ENCODE results near the gene FGFBP2. TPM values are rescaled to one million over a fixed set of nuclear protein-coding genes. Genes with fewer than 3 reads are reported as not detected.
A peak's percentile ranks its signal among the peaks of the same experiment; 100 is the strongest.

Gene FGFBP2
- total and polyA plus RNA-seq, 10 of the 15 experiments (the other 5 are each of a cell fraction or from before 2014, with no cell fraction given) = 0.23 TPM; not detected in 9

DNA sequence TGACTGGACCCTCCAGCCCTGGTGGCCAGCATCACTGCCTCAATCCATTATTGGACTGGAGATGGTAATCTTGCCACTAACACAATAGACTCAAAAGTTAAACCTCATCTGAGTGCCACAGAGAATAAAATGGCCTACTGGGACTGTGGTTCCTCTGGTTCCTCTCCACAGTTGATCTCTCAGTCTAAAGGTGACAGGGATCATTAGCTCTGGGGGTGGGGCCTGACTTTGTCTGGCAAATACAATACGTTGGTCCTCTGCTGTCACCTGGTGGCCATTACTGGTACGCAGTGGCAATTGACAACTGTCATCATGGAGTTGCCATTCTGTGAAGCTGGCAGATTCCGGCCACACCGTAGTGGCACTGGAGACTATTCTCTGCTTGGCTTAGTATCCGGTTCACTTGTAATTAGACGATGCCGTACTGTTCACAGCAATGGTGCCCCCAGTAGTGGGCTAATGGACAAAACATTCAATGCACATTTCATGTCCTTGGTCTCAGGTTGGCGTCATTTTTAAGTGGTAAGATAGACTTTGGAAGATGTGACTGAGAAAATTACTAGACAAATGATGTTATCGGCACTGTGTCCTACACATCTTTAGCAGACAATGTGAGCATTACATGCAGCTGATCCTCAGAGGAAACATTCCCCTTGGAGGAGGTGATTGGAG, 6.7 kb downstream of the FGFBP2 start (continued):
- TF ChIP-seq BHLHE40 (IDR thresholded peaks at IDR 0.05; ENCODE audit: borderline replicate concordance in 1 of 2, low read depth in 2 of 2, low read length in 1 of 2) = no peak
- no peak for TF ChIP-seq FOS (IDR thresholded peaks at IDR 0.05; ENCODE audit: borderline replicate concordance, extremely low read depth, insufficient read length)
- TF ChIP-seq NR2F1 (conservative IDR thresholded peaks at IDR 0.05) = peak; percentile 90
- TF ChIP-seq ESRRA (IDR thresholded peaks at IDR 0.05; ENCODE audit: low read length) = no peak
- TF ChIP-seq, protein P1, sequence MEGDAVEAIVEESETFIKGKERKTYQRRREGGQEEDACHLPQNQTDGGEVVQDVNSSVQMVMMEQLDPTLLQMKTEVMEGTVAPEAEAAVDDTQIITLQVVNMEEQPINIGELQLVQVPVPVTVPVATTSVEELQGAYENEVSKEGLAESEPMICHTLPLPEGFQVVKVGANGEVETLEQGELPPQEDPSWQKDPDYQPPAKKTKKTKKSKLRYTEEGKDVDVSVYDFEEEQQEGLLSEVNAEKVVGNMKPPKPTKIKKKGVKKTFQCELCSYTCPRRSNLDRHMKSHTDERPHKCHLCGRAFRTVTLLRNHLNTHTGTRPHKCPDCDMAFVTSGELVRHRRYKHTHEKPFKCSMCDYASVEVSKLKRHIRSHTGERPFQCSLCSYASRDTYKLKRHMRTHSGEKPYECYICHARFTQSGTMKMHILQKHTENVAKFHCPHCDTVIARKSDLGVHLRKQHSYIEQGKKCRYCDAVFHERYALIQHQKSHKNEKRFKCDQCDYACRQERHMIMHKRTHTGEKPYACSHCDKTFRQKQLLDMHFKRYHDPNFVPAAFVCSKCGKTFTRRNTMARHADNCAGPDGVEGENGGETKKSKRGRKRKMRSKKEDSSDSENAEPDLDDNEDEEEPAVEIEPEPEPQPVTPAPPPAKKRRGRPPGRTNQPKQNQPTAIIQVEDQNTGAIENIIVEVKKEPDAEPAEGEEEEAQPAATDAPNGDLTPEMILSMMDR (IDR thresholded peaks at IDR 0.05 in 2 of 3, conservative IDR thresholded peaks at IDR 0.05 in 1 of 3; ENCODE audit: control insufficient read depth in 2 of 3, extremely low read depth in 1 of 3, insufficient read depth in 1 of 3, low read depth in 3 of 3, low read length in 3 of 3) = peak; percentile 86 to 98 (median 92)
- TF ChIP-seq, protein P2, sequence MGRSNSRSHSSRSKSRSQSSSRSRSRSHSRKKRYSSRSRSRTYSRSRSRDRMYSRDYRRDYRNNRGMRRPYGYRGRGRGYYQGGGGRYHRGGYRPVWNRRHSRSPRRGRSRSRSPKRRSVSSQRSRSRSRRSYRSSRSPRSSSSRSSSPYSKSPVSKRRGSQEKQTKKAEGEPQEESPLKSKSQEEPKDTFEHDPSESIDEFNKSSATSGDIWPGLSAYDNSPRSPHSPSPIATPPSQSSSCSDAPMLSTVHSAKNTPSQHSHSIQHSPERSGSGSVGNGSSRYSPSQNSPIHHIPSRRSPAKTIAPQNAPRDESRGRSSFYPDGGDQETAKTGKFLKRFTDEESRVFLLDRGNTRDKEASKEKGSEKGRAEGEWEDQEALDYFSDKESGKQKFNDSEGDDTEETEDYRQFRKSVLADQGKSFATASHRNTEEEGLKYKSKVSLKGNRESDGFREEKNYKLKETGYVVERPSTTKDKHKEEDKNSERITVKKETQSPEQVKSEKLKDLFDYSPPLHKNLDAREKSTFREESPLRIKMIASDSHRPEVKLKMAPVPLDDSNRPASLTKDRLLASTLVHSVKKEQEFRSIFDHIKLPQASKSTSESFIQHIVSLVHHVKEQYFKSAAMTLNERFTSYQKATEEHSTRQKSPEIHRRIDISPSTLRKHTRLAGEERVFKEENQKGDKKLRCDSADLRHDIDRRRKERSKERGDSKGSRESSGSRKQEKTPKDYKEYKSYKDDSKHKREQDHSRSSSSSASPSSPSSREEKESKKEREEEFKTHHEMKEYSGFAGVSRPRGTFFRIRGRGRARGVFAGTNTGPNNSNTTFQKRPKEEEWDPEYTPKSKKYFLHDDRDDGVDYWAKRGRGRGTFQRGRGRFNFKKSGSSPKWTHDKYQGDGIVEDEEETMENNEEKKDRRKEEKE (IDR thresholded peaks at IDR 0.05) = no peak
- TF ChIP-seq MYB (IDR thresholded peaks at IDR 0.05; ENCODE audit: borderline replicate concordance, low read depth, low read length) = no peak
- TF ChIP-seq CBX3 (IDR thresholded peaks at IDR 0.05; ENCODE audit: borderline replicate concordance, low read depth) = no peak
- no peak for TF ChIP-seq PAX8 (IDR thresholded peaks at IDR 0.05)
- TF ChIP-seq BCL11A (IDR thresholded peaks at IDR 0.05; ENCODE audit: low read depth, low read length) = 0 out of 2 replicates have a peak, but pooled peaks have one; percentile 23
- TF ChIP-seq, protein P3, sequence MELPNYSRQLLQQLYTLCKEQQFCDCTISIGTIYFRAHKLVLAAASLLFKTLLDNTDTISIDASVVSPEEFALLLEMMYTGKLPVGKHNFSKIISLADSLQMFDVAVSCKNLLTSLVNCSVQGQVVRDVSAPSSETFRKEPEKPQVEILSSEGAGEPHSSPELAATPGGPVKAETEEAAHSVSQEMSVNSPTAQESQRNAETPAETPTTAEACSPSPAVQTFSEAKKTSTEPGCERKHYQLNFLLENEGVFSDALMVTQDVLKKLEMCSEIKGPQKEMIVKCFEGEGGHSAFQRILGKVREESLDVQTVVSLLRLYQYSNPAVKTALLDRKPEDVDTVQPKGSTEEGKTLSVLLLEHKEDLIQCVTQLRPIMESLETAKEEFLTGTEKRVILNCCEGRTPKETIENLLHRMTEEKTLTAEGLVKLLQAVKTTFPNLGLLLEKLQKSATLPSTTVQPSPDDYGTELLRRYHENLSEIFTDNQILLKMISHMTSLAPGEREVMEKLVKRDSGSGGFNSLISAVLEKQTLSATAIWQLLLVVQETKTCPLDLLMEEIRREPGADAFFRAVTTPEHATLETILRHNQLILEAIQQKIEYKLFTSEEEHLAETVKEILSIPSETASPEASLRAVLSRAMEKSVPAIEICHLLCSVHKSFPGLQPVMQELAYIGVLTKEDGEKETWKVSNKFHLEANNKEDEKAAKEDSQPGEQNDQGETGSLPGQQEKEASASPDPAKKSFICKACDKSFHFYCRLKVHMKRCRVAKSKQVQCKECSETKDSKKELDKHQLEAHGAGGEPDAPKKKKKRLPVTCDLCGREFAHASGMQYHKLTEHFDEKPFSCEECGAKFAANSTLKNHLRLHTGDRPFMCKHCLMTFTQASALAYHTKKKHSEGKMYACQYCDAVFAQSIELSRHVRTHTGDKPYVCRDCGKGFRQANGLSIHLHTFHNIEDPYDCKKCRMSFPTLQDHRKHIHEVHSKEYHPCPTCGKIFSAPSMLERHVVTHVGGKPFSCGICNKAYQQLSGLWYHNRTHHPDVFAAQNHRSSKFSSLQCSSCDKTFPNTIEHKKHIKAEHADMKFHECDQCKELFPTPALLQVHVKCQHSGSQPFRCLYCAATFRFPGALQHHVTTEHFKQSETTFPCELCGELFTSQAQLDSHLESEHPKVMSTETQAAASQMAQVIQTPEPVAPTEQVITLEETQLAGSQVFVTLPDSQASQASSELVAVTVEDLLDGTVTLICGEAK (IDR thresholded peaks at IDR 0.05; ENCODE audit: borderline replicate concordance) = no peak
- TF ChIP-seq, protein P4, sequence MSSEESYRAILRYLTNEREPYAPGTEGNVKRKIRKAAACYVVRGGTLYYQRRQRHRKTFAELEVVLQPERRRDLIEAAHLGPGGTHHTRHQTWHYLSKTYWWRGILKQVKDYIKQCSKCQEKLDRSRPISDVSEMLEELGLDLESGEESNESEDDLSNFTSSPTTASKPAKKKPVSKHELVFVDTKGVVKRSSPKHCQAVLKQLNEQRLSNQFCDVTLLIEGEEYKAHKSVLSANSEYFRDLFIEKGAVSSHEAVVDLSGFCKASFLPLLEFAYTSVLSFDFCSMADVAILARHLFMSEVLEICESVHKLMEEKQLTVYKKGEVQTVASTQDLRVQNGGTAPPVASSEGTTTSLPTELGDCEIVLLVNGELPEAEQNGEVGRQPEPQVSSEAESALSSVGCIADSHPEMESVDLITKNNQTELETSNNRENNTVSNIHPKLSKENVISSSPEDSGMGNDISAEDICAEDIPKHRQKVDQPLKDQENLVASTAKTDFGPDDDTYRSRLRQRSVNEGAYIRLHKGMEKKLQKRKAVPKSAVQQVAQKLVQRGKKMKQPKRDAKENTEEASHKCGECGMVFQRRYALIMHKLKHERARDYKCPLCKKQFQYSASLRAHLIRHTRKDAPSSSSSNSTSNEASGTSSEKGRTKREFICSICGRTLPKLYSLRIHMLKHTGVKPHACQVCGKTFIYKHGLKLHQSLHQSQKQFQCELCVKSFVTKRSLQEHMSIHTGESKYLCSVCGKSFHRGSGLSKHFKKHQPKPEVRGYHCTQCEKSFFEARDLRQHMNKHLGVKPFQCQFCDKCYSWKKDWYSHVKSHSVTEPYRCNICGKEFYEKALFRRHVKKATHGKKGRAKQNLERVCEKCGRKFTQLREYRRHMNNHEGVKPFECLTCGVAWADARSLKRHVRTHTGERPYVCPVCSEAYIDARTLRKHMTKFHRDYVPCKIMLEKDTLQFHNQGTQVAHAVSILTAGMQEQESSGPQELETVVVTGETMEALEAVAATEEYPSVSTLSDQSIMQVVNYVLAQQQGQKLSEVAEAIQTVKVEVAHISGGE (CRISPR knock-in tag; IDR thresholded peaks at IDR 0.05) = no peak
- no peak for TF ChIP-seq RB1 (IDR thresholded peaks at IDR 0.05; ENCODE audit: borderline replicate concordance)
- peak; percentile 51 for TF ChIP-seq MTA2 (IDR thresholded peaks at IDR 0.05; ENCODE audit: low read depth)
- no peak for TF ChIP-seq EED (IDR thresholded peaks at IDR 0.05; ENCODE audit: low read depth)

Data from GM12878 (cell line).